BLaER1 treated with 17β-estradiol and CSF1 and Interleukin-3, amounts not matched to agents 10 nM and 100 nM (cell line): ENCODE measurements around the gene TYMS.
"Not testable (repeated sequence)": the region's sequence is repeated elsewhere in the genome, so short reads cannot be mapped to it uniquely, and the experiment has no call there.

Experiments used
- H3K27ac ChIP-seq, 11 experiments: shearing (Covaris generic); formaldehyde crosslinking; 2 replicates each; pipeline ENCODE4 v1.8.1; 2022
- H3K27me3 ChIP-seq, 11 experiments: shearing (Covaris generic); formaldehyde crosslinking; 2 replicates each; pipeline ENCODE4 v1.8.1; 2022
- H3K36me3 ChIP-seq, 11 experiments: shearing (Covaris generic); formaldehyde crosslinking; 2 replicates each; pipeline ENCODE4 v1.8.1; 2022
- H3K4me1 ChIP-seq, 10 experiments: shearing (Covaris generic); formaldehyde crosslinking; 2 replicates each; pipeline ENCODE4 v1.8.1; 2022
- H3K4me2 ChIP-seq, 11 experiments: shearing (Covaris generic); formaldehyde crosslinking; 2 replicates each; pipeline ENCODE4 v1.8.1; 2022
- H3K4me3 ChIP-seq, 10 experiments: shearing (Covaris generic); formaldehyde crosslinking; 2 replicates each; pipeline ENCODE4 v1.8.1; 2022
- H3K9ac ChIP-seq, 11 experiments: shearing (Covaris generic); formaldehyde crosslinking; 2 replicates each; pipeline ENCODE4 v1.8.1; 2022
- H3K9me3 ChIP-seq, 11 experiments: shearing (Covaris generic); formaldehyde crosslinking; replicated peaks in 1 of 11; 2 replicates each; pipeline ENCODE4 v1.8.1; 2022
- H4K20me1 ChIP-seq, 11 experiments: shearing (Covaris generic); formaldehyde crosslinking; 2 replicates each; pipeline ENCODE4 v1.8.1; 2022
- Cebpa-rat ChIP-seq, 11 experiments: shearing (Covaris generic); IDR thresholded peaks; 2 replicates each; pipeline ENCODE4 v1.8.1; 2022

Gene TYMS

DNA sequence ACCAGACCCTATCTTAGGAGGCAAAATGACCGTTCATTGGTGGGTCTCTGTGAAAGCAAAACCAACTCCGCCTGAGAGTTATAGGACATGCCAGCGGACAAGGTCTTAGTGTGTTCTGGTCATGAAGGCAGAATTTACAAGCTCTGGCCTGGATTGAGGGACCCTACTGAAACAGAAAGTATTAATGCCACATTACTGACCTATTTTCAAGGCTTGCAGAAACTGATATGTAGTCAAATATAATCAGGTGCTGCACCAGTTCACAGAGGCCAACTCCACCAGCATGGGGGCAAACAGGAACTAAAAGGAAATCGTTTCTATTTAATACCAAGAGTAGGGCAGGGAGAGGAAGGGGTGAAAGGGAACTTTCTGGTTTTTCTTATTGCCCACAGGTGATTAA lies 19.7 kb downstream of the TYMS start:
- H3K27me3 ChIP-seq, result no peaks in the 10 kb centered on the region
- TF ChIP-seq Cebpa-rat (IDR thresholded peaks at IDR 0.05), result no peak
- H3K9me3 ChIP-seq, result no peaks in the 10 kb centered on the region
- H3K4me2 ChIP-seq, result no peak overlapping the region
- H3K27ac ChIP-seq, result no peak overlapping the region
- H3K4me3 ChIP-seq, result no peak overlapping the region
- peaks cover 0 to 12% (median 11%) of the 10 kb centered on the region in 10 experiments; a peak in 16 of 20 replicates for H3K4me1 ChIP-seq
- H4K20me1 ChIP-seq, result peaks cover 0 to 30% (median 15%) of the 10 kb centered on the region in 11 experiments; a peak in 8 of 22 replicates
- H3K9ac ChIP-seq, result no peak overlapping the region
- H3K36me3 ChIP-seq, result peaks cover 24 to 90% (median 62%) of the 10 kb centered on the region in 11 experiments

DNA sequence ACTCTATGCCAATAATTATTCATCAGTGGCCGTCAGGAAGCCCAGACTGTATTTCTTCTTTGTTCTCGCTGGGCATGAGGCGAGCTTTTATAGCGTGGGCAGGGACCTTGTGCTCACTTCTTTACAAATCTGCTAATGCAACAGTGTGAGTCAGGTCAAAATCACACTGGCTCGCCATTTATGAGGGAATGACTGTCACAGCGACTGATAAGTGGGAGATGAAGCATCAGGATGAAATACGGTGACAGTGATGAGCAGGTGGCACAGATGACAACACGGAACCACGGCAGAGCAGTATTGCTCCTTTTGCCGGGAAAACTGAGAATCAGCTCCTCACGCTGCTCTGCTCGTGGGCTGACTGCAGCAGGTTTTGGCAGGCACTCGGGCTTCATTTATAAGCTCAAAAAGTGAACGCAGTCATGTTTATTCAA lies 20.5 kb downstream of the TYMS start:
- no peak overlapping the region for H3K4me2 ChIP-seq

DNA sequence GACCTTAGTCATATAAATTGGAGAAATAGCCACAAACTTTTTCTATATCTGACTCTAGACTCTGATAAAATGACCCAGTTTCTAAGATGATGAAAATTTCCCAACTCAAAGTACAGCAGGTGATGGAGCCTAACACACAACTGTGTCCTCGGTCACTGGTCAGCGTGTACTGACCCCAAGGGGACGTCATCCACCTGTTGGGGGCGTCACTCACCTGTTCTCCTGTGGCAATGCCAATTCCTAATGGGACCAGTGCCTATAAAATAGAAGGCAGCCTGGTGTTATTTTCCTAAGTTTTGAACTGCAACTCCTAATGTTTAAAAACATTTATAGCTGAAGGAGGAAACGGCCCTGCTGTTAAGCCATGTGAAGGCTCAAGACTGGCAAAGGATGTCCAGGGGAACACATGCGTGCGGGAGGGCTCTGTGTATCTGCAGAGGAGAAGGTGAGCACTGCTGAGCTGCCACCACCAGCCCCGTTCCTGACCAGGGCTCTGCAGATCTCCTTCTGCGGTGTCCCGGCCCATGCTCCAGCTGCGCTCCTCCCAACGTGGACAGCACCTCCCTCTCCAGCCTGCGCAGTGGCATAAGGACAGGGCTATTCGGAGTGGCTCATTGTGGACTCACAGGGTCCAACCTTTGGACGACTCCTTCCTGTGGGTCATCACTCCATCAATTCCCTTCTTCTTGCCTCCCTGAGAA lies 21.2 kb downstream of the TYMS start:
- TF ChIP-seq Cebpa-rat (IDR thresholded peaks at IDR 0.05), result no peak
- Histone ChIP-seq H3K36me3 (peaks cover 14 to 75% (median 47%) of the 10 kb centered on the region in 11 experiments), H3K9me3 (no peaks in the 10 kb centered on the region)

More for the DNA sequence above, 20.5 kb downstream of the TYMS start:
- Histone ChIP-seq H3K9me3 (no peaks in the 10 kb centered on the region), H3K4me3 (no peak overlapping the region), H4K20me1 (peaks cover 0 to 22% (median 7%) of the 10 kb centered on the region in 11 experiments; a peak in 7 of 22 replicates), H3K27ac (no peak overlapping the region), H3K27me3 (no peaks in the 10 kb centered on the region), H3K36me3 (peaks cover 15 to 82% (median 54%) of the 10 kb centered on the region in 11 experiments), H3K9ac (no peak overlapping the region), H3K4me1 (peaks cover 0 to 18% (median 14%) of the 10 kb centered on the region in 10 experiments; a peak in 16 of 20 replicates)
- TF ChIP-seq Cebpa-rat (IDR thresholded peaks at IDR 0.05), result no peak

DNA sequence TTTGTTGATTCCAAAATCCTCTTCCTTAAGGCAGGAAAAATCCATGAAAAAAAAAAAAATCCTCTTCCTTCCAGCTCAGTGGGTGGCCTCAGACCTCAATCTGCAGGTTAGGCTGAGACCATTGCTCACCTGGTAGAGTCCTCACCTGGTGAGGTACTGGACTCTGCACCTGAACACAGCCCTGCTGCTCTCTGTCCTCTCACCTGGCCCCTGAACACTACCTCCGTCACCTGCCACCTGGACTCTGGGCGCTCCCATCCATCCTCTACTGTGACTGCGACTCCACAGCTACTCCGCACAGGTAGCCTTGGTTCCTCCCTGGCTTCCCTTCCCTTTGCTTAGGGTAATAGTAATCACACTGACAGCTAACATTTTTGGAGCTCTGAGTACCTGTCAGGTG lies 22.1 kb downstream of the TYMS start:
- Histone ChIP-seq H3K4me3 (no peak overlapping the region), H3K9ac (no peak overlapping the region), H4K20me1 (peaks cover 0 to 22% (median 0%) of the 10 kb centered on the region in 11 experiments; a peak in 6 of 22 replicates), H3K4me1 (peaks cover 0 to 21% (median 15%) of the 10 kb centered on the region in 10 experiments; a peak in 16 of 20 replicates), H3K27me3 (no peaks in the 10 kb centered on the region), H3K4me2 (no peak overlapping the region), H3K36me3 (peaks cover 11 to 66% (median 39%) of the 10 kb centered on the region in 11 experiments), H3K27ac (no peak overlapping the region), H3K9me3 (no peaks in the 10 kb centered on the region)
- TF ChIP-seq Cebpa-rat (IDR thresholded peaks at IDR 0.05), result no peak

More for the DNA sequence above, 21.2 kb downstream of the TYMS start:
- Histone ChIP-seq H4K20me1 (peaks cover 0 to 22% (median 3%) of the 10 kb centered on the region in 11 experiments; a peak in 6 of 22 replicates), H3K4me1 (peaks cover 0 to 21% (median 15%) of the 10 kb centered on the region in 10 experiments; a peak in 16 of 20 replicates), H3K27me3 (no peaks in the 10 kb centered on the region), H3K4me2 (no peak overlapping the region), H3K9ac (no peak overlapping the region), H3K4me3 (no peak overlapping the region), H3K27ac (no peak overlapping the region)

DNA sequence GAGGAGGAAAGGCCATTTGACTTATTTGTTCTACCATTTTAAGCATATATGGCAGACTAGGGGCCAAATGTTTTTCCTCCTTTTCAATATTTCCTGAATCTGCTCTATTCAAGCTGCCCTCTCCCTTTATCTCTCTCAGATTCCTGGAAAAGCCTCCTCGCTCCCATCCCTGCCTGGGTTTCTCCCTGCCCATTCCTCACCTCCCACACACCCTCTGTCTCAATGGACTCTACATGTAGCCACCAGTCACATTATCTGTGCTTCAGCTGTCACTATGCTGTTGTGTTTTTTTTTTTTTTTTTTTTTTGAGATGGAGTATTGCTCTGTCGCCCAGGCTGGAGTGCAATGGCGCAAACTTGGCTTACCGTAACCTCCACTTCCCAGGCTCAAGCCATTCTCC lies 22.9 kb downstream of the TYMS start:
- Histone ChIP-seq H3K36me3 (peaks cover 4 to 58% (median 30%) of the 10 kb centered on the region in 11 experiments; a peak in 21 of 22 replicates), H3K4me1 (peaks cover 0 to 21% (median 15%) of the 10 kb centered on the region in 10 experiments; a peak in 16 of 20 replicates), H3K4me2 (no peak overlapping the region), H3K4me3 (no peak overlapping the region), H4K20me1 (peaks cover 0 to 17% (median 0%) of the 10 kb centered on the region in 11 experiments; a peak in 6 of 22 replicates), H3K27ac (no peak overlapping the region), H3K9me3 (no peaks in the 10 kb centered on the region), H3K9ac (no peak overlapping the region), H3K27me3 (no peaks in the 10 kb centered on the region)
- TF ChIP-seq Cebpa-rat (IDR thresholded peaks at IDR 0.05), result no peak

DNA sequence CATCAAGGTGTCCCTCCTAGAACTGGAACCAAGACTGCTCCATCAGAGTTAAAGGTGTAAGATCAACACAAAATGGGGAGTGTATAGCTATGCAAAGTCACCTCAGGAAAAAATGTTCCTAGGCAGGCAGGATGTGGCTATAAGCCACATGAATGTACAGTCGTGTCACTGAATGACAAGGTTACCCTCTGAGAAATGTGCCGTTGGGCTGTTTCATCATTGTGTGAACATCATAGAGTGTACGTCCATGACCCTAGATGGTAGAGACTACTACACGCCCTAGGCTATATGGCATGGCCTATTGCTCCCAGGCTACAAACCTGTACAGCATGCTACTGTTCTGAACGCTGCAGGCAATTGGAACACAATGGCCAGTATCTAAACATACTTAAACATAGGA lies 24.5 kb downstream of the TYMS start:
- Histone ChIP-seq H3K4me3 (no peak overlapping the region), H3K27me3 (no peaks in the 10 kb centered on the region), H3K9ac (no peak overlapping the region; a peak in 2 of 22 replicates), H3K36me3 (peaks cover 0 to 42% (median 15%) of the 10 kb centered on the region in 11 experiments; a peak in 16 of 22 replicates), H4K20me1 (peaks cover 0 to 8% (median 0%) of the 10 kb centered on the region in 11 experiments; a peak in 4 of 22 replicates), H3K27ac (peak overlapping the region in 7 of 11 experiments; percentile 9 to 57 (median 36); a peak in 10 of 22 replicates), H3K9me3 (no peaks in the 10 kb centered on the region), H3K4me1 (peaks cover 0 to 21% (median 15%) of the 10 kb centered on the region in 10 experiments; a peak in 16 of 20 replicates), H3K4me2 (peak overlapping the region in 9 of 11 experiments; percentile 1 to 55 (median 41); a peak in 15 of 22 replicates)
- TF ChIP-seq Cebpa-rat (IDR thresholded peaks at IDR 0.05), result no peak

DNA sequence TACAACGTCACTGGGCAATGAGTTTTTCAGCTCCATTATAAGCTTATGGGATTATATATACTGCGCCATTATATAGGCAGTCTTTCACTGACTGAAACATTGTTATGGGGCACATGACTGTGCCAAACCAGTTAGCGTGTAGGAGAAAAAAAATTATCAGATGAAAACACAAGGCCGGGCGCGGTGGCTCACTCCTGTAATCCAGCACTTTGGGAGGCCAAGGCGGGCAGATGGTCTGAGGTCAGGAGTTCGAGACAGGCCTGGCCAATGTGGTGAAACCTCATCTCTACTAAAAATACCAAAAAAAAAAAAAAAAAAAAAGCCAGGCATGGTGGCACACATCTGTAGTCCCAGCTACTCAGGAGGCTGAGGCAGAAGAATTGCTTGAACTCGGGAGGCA lies 25.0 kb downstream of the TYMS start:
- not testable (repeated sequence) for H4K20me1 ChIP-seq

DNA sequence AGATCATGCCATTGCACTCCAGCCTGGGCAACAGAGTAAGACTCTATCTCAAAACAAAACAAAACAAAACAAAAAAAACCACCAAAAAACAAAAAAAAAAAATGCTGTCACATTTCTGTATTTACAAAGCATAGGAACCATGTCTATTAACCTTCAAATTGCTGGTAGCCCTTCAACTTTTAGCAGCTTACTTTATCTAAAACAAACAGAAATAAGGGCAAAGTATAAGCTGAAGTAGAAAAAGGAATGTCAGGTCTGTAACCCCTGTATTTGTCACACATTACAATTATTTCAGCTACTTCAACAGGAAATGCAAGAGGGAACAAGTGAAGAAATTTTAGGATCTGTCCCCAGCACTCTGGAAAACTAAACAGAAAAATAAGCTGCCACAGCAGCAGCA lies 25.4 kb downstream of the TYMS start:
- H3K4me3 ChIP-seq, result no peak overlapping the region
- H3K4me2 ChIP-seq, result no peak overlapping the region
- no peaks in the 10 kb centered on the region for H3K9me3 ChIP-seq

More for the DNA sequence above, 25.0 kb downstream of the TYMS start:
- H3K27me3 ChIP-seq, H3K9me3 ChIP-seq, H3K4me3 ChIP-seq, H3K9ac ChIP-seq: not testable (repeated sequence)
- H3K4me1 ChIP-seq, result peaks cover 0 to 21% (median 15%) of the 10 kb centered on the region in 10 experiments; a peak in 16 of 20 replicates
- H3K27ac ChIP-seq, result peak overlapping the region in 7 of 11 experiments; percentile 9 to 57 (median 21); a peak in 7 of 22 replicates
- H3K36me3 ChIP-seq, result peaks cover 0 to 39% (median 11%) of the 10 kb centered on the region in 11 experiments; a peak in 12 of 22 replicates
- peak overlapping the region in 9 of 11 experiments; percentile 1 to 55 (median 41); a peak in 14 of 22 replicates for H3K4me2 ChIP-seq

DNA sequence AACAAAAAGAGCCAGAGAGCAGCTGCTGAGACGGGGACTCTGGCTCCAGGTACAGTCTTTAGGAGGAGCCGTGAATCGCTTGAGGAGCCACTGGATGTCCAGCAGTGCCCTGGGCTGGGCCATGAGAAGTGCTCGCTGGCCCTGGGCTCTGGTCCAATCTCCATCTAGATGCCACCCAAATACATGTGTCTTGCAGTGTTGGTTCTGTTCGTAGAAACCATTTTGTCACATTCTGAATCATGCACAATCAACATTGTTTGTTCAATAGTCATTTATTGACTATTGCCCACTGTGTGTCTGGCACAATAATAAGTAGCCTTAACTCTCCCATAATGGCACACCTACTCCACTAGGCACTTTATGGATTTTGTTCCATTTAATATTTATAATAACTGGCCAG lies 26.1 kb downstream of the TYMS start:
- Histone ChIP-seq H3K9me3 (no peaks in the 10 kb centered on the region), H4K20me1 (peaks cover 0 to 5% (median 0%) of the 10 kb centered on the region in 11 experiments; a peak in 2 of 22 replicates), H3K36me3 (peaks cover 0 to 29% (median 5%) of the 10 kb centered on the region in 11 experiments; a peak in 9 of 22 replicates), H3K27ac (peak overlapping the region in 2 of 11 experiments; percentile 9; a peak in 2 of 22 replicates), H3K4me1 (peaks cover 0 to 21% (median 15%) of the 10 kb centered on the region in 10 experiments; a peak in 16 of 20 replicates), H3K4me3 (no peak overlapping the region), H3K27me3 (no peaks in the 10 kb centered on the region), H3K4me2 (no peak overlapping the region), H3K9ac (no peak overlapping the region)
- TF ChIP-seq Cebpa-rat (IDR thresholded peaks at IDR 0.05), result no peak

More for the DNA sequence above, 25.4 kb downstream of the TYMS start:
- Histone ChIP-seq H3K4me1 (peaks cover 0 to 21% (median 15%) of the 10 kb centered on the region in 10 experiments; a peak in 16 of 20 replicates), H3K27ac (peak overlapping the region in 3 of 11 experiments; percentile 9 to 12 (median 9); a peak in 1 of 22 replicates), H3K36me3 (peaks cover 0 to 35% (median 10%) of the 10 kb centered on the region in 11 experiments; a peak in 10 of 22 replicates), H4K20me1 (peaks cover 0 to 5% (median 0%) of the 10 kb centered on the region in 11 experiments; a peak in 3 of 22 replicates), H3K27me3 (no peaks in the 10 kb centered on the region), H3K9ac (no peak overlapping the region)
- no peak for TF ChIP-seq Cebpa-rat (IDR thresholded peaks at IDR 0.05)
